HepG2 (cell line): Measurements from ENCODE around the gene HECTD4. TPM values are rescaled to one million over a fixed set of nuclear protein-coding genes. Genes with fewer than 3 reads are reported as not detected.

Source experiments
- CENPBD1 ChIP-seq: sonication (generic); formaldehyde crosslinking; IDR thresholded peaks from 2 replicates; pipeline ENCODE4 v1.8.0; 2022; ENCODE audit warnings: missing genetic modification reagents, low read depth, mild to moderate bottlenecking, borderline replicate concordance
- GABPA ChIP-seq, 2 experiments: IDR thresholded peaks; 2 replicates each; pipeline ENCODE4 v1.6.1; 2011 to 2016; ENCODE audit warnings: low read depth in 2 of 2, low read length in 1 of 2, missing biosample characterization in 1 of 2, missing genetic modification characterization in 1 of 2
- GTF3A ChIP-seq: sonication (generic); formaldehyde crosslinking; conservative IDR thresholded peaks from 2 replicates; pipeline ENCODE4 v1.4.0; 2020; ENCODE audit warnings: mild to moderate bottlenecking, missing genetic modification reagents
- IKZF1 ChIP-seq: fragments of 450-650 bp; IDR thresholded peaks from 2 replicates; pipeline ENCODE4 v1.7.1; 2016
- KAT2B ChIP-seq: fragments of 150-350 bp; IDR thresholded peaks from 2 replicates; pipeline ENCODE4 v1.6.1; 2014; ENCODE audit warnings: low read depth, low read length, borderline replicate concordance
- PCBP2 ChIP-seq: fragments of 200-400 bp; formaldehyde crosslinking; optimal IDR thresholded peaks from 2 replicates; pipeline ENCODE3; 2018; ENCODE audit warnings: low read length, low read depth; ENCODE audit not compliant: poor library complexity, severe bottlenecking
- RBAK ChIP-seq: sonication (generic); formaldehyde crosslinking; IDR thresholded peaks from 2 replicates; pipeline ENCODE4 v1.5.1; 2020; ENCODE audit warnings: mild to moderate bottlenecking, missing genetic modification reagents
- SIX1 ChIP-seq: sonication (generic); formaldehyde crosslinking; IDR thresholded peaks from 2 replicates; pipeline ENCODE4 v1.4.0; 2020; ENCODE audit warnings: missing genetic modification reagents, borderline replicate concordance
- TRAFD1 ChIP-seq: sonication (generic); formaldehyde crosslinking; IDR thresholded peaks from 2 replicates; pipeline ENCODE4 v1.5.1; 2020; ENCODE audit warnings: missing genetic modification reagents, mild to moderate bottlenecking, borderline replicate concordance
- UBTF ChIP-seq: sonication (generic); formaldehyde crosslinking; IDR thresholded peaks from 2 replicates; pipeline ENCODE4 v1.4.0; 2020; ENCODE audit warnings: mild to moderate bottlenecking, missing genetic modification reagents
- ZNF143 ChIP-seq: sonication (generic); formaldehyde crosslinking; IDR thresholded peaks from 2 replicates; pipeline ENCODE4 v1.4.0; 2020; ENCODE audit warnings: missing genetic modification reagents
- ZNF280B ChIP-seq: sonication (generic); formaldehyde crosslinking; IDR thresholded peaks from 2 replicates; pipeline ENCODE4 v1.5.0; 2020; ENCODE audit warnings: missing genetic modification reagents, mild to moderate bottlenecking, borderline replicate concordance
- ZNF407 ChIP-seq: sonication (generic); formaldehyde crosslinking; IDR thresholded peaks from one replicate; pipeline ENCODE4 v1.5.1; 2020; ENCODE audit warnings: mild to moderate bottlenecking, missing genetic modification reagents; ENCODE audit errors: not compliant biosample characterization
- polyA plus RNA-seq, 8 experiments: library from polyadenylated mRNA; depleted of rRNA in 3 of 8; stranded (reverse) in 7 of 8; unstranded in 1 of 8; fragments of >200 nt; fragmentation: Illumina TruSeq in 4 of 8; extraction: Trizol in 4 of 8; gene quantifications; 2 replicates each; pipeline versions ENCODE4 v1.2.1 to v1.2.3, GENCODE V29; 2011 to 2016; ENCODE audit warnings: low read depth in 4 of 8, missing spikeins in 1 of 8, mixed read lengths in 1 of 8; ENCODE audit not compliant: insufficient read depth in 1 of 8
- total RNA-seq, 5 experiments: library from RNA; depleted of rRNA; stranded (reverse); fragments of >200 nt; fragmentation: Illumina TruSeq; extraction: Trizol; gene quantifications; 2 replicates each; pipeline ENCODE4 v1.2.3, GENCODE V29; 2016; ENCODE audit warnings: low read depth in 1 of 5

The HECTD4 gene
- total and polyA plus RNA-seq, 2 of the 13 experiments (the other 11 are each of a cell fraction or from before 2014, with no cell fraction given): 9.0 to 11.4 TPM

- TF ChIP-seq CENPBD1 (no peak), KAT2B (no peak), ZNF143 (CRISPR knock-in tag) (peak; percentile 32; the same call in 1 of the 2 replicates), ZNF280B (CRISPR knock-in tag) (peak; percentile 88), PCBP2 (no peak), RBAK (CRISPR knock-in tag) (no peak), ZNF407 (CRISPR knock-in tag) (no peak), SIX1 (CRISPR knock-in tag) (no peak), UBTF (peak; percentile 91), TRAFD1 (CRISPR knock-in tag) (no peak), GTF3A (CRISPR knock-in tag) (peak; percentile 63; the same call in 1 of the 2 replicates), IKZF1 (no peak), GABPA (IDR thresholded peaks at IDR 0.05; ENCODE audit: low read depth, low read length) (peak; percentile 78), GABPA (CRISPR knock-in tag; IDR thresholded peaks at IDR 0.05; ENCODE audit: low read depth) (peak; percentile 91)
These were observed 256.8 kb downstream of the HECTD4 start, which contains the start of gene TRAFD1 (continued) for GRCh38 chr12:112125250-112125999.
